Stimulated activated CD4-positive, alpha-beta T cell treated with anti-CD3 and anti-CD28 coated beads, TNF-alpha, amount 100 ng/mL, for 48 hours (primary cell): Measurements from ENCODE around the gene CFAP46.
"Not testable (repeated sequence)": the region's sequence is repeated elsewhere in the genome, so short reads cannot be mapped to it uniquely, and the experiment has no call there.

Source experiments
- DNase-seq, 3 donors: peaks; one replicate each; pipeline ENCODE4 v3.0.0-alpha.2; 2020; ENCODE audit warnings: low read depth in 3 of 3

Gene CFAP46

GRCh38 chr10:132912713-132913558 is 29.4 kb downstream of the CFAP46 start:
- no peak for DNase-seq

GRCh38 chr10:132912225-132912712 is 30.1 kb downstream of the CFAP46 start:
- DNase-seq = no peak

- DNase-seq = no peak
These were observed 30.6 kb downstream of the CFAP46 start for GRCh38 chr10:132911786-132912097.

- no peak for DNase-seq
These were observed 31.2 kb downstream of the CFAP46 start for GRCh38 chr10:132910901-132911785.

GRCh38 chr10:132910186-132910880 is 32.0 kb downstream of the CFAP46 start:
- no peak for DNase-seq

- no peak for DNase-seq
These were observed 32.8 kb downstream of the CFAP46 start for GRCh38 chr10:132909491-132910071.

GRCh38 chr10:132908621-132909295 is 33.6 kb downstream of the CFAP46 start:
- DNase-seq = no peak

- DNase-seq = no peak
These were observed 34.3 kb downstream of the CFAP46 start for GRCh38 chr10:132907821-132908620.

- DNase-seq = no peak
These were observed 35.5 kb downstream of the CFAP46 start for GRCh38 chr10:132906836-132907235.

GRCh38 chr10:132906106-132906505 is 36.3 kb downstream of the CFAP46 start:
- no peak for DNase-seq

GRCh38 chr10:132905661-132906060 is 36.7 kb downstream of the CFAP46 start:
- DNase-seq = no peak

GRCh38 chr10:132904814-132905649 is 37.3 kb downstream of the CFAP46 start:
- peak; percentile 8 to 43 (median 10) for DNase-seq

- DNase-seq = peak in 2 of 3 donors; percentile 5 to 24
These were observed 38.1 kb downstream of the CFAP46 start for GRCh38 chr10:132904181-132904813.

- DNase-seq = not testable (repeated sequence)
These were observed 39.5 kb downstream of the CFAP46 start for GRCh38 chr10:132902656-132903575.

GRCh38 chr10:132901351-132901750 is 41.0 kb downstream of the CFAP46 start:
- DNase-seq = no peak

- DNase-seq = no peak
These were observed 42.1 kb downstream of the CFAP46 start for GRCh38 chr10:132900211-132900756.

GRCh38 chr10:132899751-132900065 is 42.7 kb downstream of the CFAP46 start:
- no peak for DNase-seq
